LoVo (cell line): ENCODE measurements around the gene KCNQ2.
"Not testable (repeated sequence)": the region's sequence is repeated elsewhere in the genome, so short reads cannot be mapped to it uniquely, and the experiment has no call there.

Experiments used
- DNase-seq: peaks from one replicate; pipeline ENCODE4 v3.0.0-alpha.2; 2016; ENCODE audit warnings: low spot score

KCNQ2 gene

GRCh38 chr20:63385819-63386218 is 86.6 kb downstream of the KCNQ2 start:
- no peak for DNase-seq

- DNase-seq, result no peak
Observed at GRCh38 chr20:63384336-63384735, 88.1 kb downstream of the KCNQ2 start.

GRCh38 chr20:63383556-63383955 is 88.9 kb downstream of the KCNQ2 start:
- DNase-seq, result no peak

GRCh38 chr20:63382551-63383300 is 89.7 kb downstream of the KCNQ2 start:
- DNase-seq, result no peak

- no peak for DNase-seq
Observed at GRCh38 chr20:63381781-63382431, 90.5 kb downstream of the KCNQ2 start.

- no peak for DNase-seq
Observed at GRCh38 chr20:63380346-63380870, 92.0 kb downstream of the KCNQ2 start.

- DNase-seq, result not testable (repeated sequence)
Observed at GRCh38 chr20:63379872-63380271, 92.6 kb downstream of the KCNQ2 start.

GRCh38 chr20:63379296-63379695 is 93.2 kb downstream of the KCNQ2 start:
- no peak for DNase-seq

- no peak for DNase-seq
Observed at GRCh38 chr20:63378626-63379025, 93.8 kb downstream of the KCNQ2 start.

GRCh38 chr20:63377951-63378381 is 94.5 kb downstream of the KCNQ2 start:
- DNase-seq, result no peak

GRCh38 chr20:63377256-63377941 is 95.1 kb downstream of the KCNQ2 start:
- DNase-seq, result no peak

GRCh38 chr20:63376283-63377250 is 95.9 kb downstream of the KCNQ2 start:
- DNase-seq, result no peak

- DNase-seq, result no peak
Observed at GRCh38 chr20:63375438-63375837, 97.0 kb downstream of the KCNQ2 start.

- no peak for DNase-seq
Observed at GRCh38 chr20:63374504-63374903, 98.0 kb downstream of the KCNQ2 start.

GRCh38 chr20:63373996-63374395 is 98.5 kb downstream of the KCNQ2 start:
- no peak for DNase-seq

- DNase-seq, result no peak
Observed at GRCh38 chr20:63372971-63373885, 99.2 kb downstream of the KCNQ2 start.

GRCh38 chr20:63371291-63371865 is 101.1 kb downstream of the KCNQ2 start:
- no peak for DNase-seq

- no peak for DNase-seq
Observed at GRCh38 chr20:63370618-63371187, 101.8 kb downstream of the KCNQ2 start.

GRCh38 chr20:63369724-63370617 is 102.5 kb downstream of the KCNQ2 start:
- DNase-seq, result no peak
